ENCODE results near the gene RTL5.
A peak's percentile ranks its signal among the peaks of the same experiment; 100 is the strongest.

RTL5 gene

GRCh38 chrX:72129661-72130060 lies 2.1 kb downstream of the RTL5 start:
- no peak for DNase-seq (ENCODE audit: low spot score)

DNA sequence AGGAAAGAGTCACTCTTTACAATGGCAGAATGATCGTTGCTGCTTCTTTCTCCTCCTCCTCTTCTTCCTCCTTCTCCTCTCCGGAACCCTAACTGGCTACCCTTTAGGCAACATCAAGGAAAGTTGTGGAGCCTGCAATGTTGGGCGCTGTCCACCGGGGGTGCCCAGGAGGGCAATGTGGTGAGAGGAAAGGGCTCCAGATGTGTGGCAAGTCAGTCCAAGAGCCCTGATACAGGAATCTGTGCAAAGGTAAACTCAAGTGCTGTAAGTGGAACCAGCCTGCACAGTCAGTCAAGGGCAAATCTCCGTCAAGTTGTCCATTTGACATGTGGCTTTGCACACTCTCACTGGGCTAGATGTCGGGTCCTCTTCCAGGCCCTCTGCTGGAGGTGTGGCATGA lies 2.8 kb downstream of the RTL5 start:
- no peak for DNase-seq (ENCODE audit: low spot score)

DNA sequence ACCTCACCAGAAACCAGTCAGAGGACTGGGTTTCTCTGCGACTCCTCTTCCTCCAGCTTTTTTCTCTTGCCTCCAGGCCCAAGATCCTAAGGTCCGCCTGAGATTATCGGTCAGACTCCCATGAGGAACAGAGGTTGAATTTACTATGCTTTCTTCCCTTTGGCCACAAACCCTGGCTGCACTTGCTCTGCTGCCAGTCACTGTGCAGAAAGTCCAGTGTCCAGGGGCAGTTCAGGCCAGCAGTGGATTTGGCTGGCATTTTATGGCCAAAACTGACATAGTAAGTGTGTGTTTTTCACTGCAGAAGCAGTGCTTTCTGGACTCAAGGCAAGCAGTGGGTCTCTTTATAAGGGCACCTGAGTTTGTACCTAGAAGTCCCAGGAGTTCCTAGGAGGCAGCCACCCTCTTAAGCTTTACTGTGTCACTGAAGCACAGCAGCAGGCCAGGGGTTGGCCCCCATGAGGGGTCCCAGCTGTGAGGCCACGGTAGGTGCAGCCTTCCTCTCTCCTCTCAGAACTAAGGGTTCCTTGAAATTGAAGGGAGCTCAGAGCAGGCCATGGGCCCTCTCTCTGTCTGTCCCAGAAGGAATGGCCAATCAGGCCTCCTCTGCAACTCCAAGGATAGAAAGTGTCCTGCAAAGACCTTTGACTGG lies 3.4 kb downstream of the RTL5 start:
- DNase-seq (ENCODE audit: low spot score): no peak

DNA sequence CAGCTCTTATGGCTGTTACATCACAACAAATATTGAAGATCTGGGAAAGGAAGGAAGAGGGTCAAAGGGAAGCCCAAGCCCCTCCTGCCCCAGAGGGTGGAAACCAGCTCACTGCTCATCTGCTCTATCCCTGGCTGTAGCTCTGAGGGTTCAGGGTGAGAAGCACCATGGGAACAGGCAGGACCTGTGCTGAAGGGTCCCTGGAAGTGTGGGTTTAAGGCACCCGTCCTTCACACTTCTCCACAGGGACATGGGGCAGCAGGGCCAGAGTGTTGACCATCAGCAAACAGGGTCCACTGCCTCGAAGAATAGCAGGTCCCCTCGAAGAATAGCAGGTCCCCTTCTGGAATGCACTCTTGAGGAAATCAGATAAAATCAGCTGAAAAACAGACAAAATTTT lies 4.4 kb downstream of the RTL5 start:
- no peak for DNase-seq (ENCODE audit: low spot score)

DNA sequence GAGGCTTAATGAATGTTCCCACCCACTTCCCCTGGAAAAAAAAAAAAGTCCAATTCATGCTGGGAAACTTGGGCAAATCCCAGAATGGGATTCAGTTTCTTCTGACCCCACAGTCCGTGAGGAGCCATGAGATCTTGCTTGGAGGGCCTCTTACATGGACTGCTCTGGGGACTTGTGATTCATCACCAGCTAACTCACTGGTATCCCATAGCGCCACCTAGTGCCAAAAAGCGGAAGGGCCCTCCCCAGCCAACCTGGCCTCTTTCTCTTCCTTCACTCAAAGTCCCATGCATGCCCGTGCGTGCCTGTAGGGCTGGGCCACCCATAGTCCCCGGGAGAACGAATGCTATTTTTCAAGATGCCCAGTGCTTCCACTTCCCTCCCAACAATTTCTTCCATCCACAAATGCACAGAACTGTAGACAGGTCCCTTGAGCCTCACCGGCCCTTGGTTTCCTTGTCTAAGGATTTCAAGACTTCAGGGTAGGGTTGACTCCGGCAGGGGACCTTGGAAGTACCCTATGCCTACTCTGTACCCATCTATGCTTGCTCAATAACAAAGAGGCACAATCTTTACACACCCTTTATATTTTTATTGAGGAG lies 5.1 kb downstream of the RTL5 start:
- peak; percentile 54 for DNase-seq (ENCODE audit: low spot score)

- DNase-seq (ENCODE audit: low spot score): no peak
Observed at GRCh38 chrX:72126048-72126415, 5.7 kb downstream of the RTL5 start.

DNA sequence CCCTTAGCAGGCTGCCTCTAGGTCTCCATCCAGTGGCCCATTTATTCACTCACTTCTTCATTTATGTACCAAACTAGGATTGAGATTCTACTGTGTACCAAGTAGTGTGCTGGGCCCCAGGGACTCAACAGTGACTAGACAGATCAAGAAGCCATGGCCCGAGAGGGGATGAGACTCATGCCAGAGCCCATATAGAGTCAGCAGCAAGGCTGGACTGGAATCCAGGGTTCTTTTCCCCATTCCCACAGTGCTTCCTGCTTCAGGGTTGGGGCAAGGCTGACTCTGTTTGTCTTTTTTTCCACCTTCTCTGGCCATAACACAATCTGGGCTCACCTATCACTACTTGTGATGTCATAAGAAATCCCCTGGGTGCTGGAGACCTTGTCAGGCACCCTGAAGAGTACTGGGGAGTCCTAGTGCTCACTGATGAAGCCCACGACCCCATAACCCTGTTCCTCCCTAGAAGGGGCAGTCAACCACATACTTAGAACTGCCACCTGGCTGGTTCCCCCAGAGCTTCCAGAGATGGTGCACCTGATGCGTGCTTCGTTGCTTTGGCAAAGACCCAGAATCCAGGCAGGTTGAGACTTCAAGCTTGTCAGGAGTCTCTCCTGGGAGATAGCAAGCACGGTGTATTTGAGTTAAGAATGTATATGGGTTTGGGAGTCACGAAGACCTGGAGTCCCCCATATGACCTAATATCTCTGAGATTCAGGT lies 6.2 kb downstream of the RTL5 start:
- DNase-seq (ENCODE audit: low spot score): no peak

GRCh38 chrX:72124540-72125201 lies 7.0 kb downstream of the RTL5 start:
- no peak for DNase-seq (ENCODE audit: low spot score)

- no peak for DNase-seq (ENCODE audit: low spot score)
Observed at GRCh38 chrX:72123471-72124185, 8.1 kb downstream of the RTL5 start.

- DNase-seq (ENCODE audit: low spot score): no peak
Observed at GRCh38 chrX:72122621-72123337, 8.9 kb downstream of the RTL5 start.

GRCh38 chrX:72121383-72121782 lies 10.3 kb downstream of the RTL5 start:
- DNase-seq (ENCODE audit: low spot score): no peak

- DNase-seq (ENCODE audit: low spot score): no peak
Observed at GRCh38 chrX:72120837-72121236, 10.9 kb downstream of the RTL5 start.

GRCh38 chrX:72117636-72118210 lies 14.0 kb downstream of the RTL5 start:
- no peak for DNase-seq (ENCODE audit: low spot score)

- no peak for DNase-seq (ENCODE audit: low spot score)
Observed at GRCh38 chrX:72115380-72115779, 16.3 kb downstream of the RTL5 start.

- DNase-seq (ENCODE audit: low spot score): no peak
Observed at GRCh38 chrX:72114807-72115206, 16.9 kb downstream of the RTL5 start.

GRCh38 chrX:72114306-72114705 lies 17.4 kb downstream of the RTL5 start:
- no peak for DNase-seq (ENCODE audit: low spot score)

- DNase-seq (ENCODE audit: low spot score): no peak
Observed at GRCh38 chrX:72113461-72113860, 18.3 kb downstream of the RTL5 start.

GRCh38 chrX:72110876-72111708 lies 20.6 kb downstream of the RTL5 start:
- no peak for DNase-seq (ENCODE audit: low spot score)

- no peak for DNase-seq (ENCODE audit: low spot score)
Observed at GRCh38 chrX:72110051-72110875, 21.5 kb downstream of the RTL5 start.

- no peak for DNase-seq (ENCODE audit: low spot score)
Observed at GRCh38 chrX:72108666-72109065, 23.0 kb downstream of the RTL5 start.

Measured in hematopoietic multipotent progenitor cell treated with erythropoietin and hydrocortisone succinate and interleukin-3 and kit ligand, for 17 days (in vitro differentiated cells).